Psoas muscle (tissue), 8 donors: ENCODE measurements around the gene ETFBKMT. TPM values are rescaled to one million over a fixed set of nuclear protein-coding genes. Genes with fewer than 3 reads are reported as not detected.

Experiments used
- ATAC-seq, 4 donors: fragments of 200-7000 bp; cut with Tn5 transposase; one replicate each; pipeline ENCODE4 v1.9.1; 2020; ENCODE audit warnings: moderate library complexity in 3 of 4, mild to moderate bottlenecking in 2 of 4
- DNase-seq, 2 donors: peaks; one replicate each; pipeline ENCODE4 v3.0.0-alpha.2; 2020
- H3K27ac ChIP-seq: fragments of 200-600 bp; one replicate; pipeline ENCODE4 v1.8.0; 2022
- H3K27me3 ChIP-seq, 3 donors: fragments of 200-600 bp in 1 of 3; one replicate each; pipeline versions ENCODE4 v1.6.1 to v1.8.0; 2013 to 2022; ENCODE audit warnings: low read length in 2 of 3, mild to moderate bottlenecking in 2 of 3, moderate library complexity in 1 of 3; ENCODE audit not compliant: insufficient read depth in 3 of 3
- H3K36me3 ChIP-seq, 2 donors: fragments of 200-600 bp in 1 of 2; one replicate each; pipeline versions ENCODE4 v1.6.1 to v1.8.0; 2013 to 2022; ENCODE audit warnings: low read depth in 1 of 2, mild to moderate bottlenecking in 1 of 2, moderate library complexity in 1 of 2; ENCODE audit not compliant: insufficient read depth in 1 of 2
- H3K4me1 ChIP-seq: fragments of 200-600 bp; one replicate; pipeline ENCODE4 v1.8.0; 2022
- H3K4me3 ChIP-seq: fragments of 200-600 bp; one replicate; pipeline ENCODE4 v1.8.0; 2022; ENCODE audit warnings: mild to moderate bottlenecking
- H3K9me3 ChIP-seq: fragments of 200-600 bp; one replicate; pipeline ENCODE4 v1.8.0; 2022
- CTCF ChIP-seq: fragments of 200-600 bp; IDR thresholded peaks from one replicate; pipeline ENCODE4 v1.8.0; 2022; ENCODE audit warnings: antibody characterized with exemption
- WGBS, 3 donors: extraction: QIAGEN DNeasy Blood & Tissue Kit; methylation state at CpG; one replicate each; pipeline versions ENCODE4 v1.1.6 to v1.1.7; 2013; 5-methylcytosine and 5-hydroxymethylcytosine counted together
- intact Hi-C, 2 donors: fragments of 100-400 bp; cut with DNase I; formaldehyde crosslinking; loops; one replicate each; pipeline versions ENCODE4 v1.11.0 to v1.14.2; 2022
- polyA plus RNA-seq, 3 donors: library from polyadenylated mRNA; stranded (reverse); fragments of 200-250 nt; gene quantifications; one replicate each; pipeline ENCODE4 v1.2.3, GENCODE V29; 2013
- total RNA-seq, 4 donors: library from RNA; stranded (reverse); fragmentation: NEBNext Ultra II Directional in 2 of 4; extraction: Animal tissue kit (Norgen Biotek cat#: 25700) in 2 of 4; gene quantifications; one replicate each; pipeline versions ENCODE4 v1.2.1 to v1.2.4, GENCODE V29; 2021 to 2023
- donor health status: healthy with polysubstance abuse.
- donor health status: DM: no; HTN: no; CAD: no; lungs with moderate emphysema.
- donor health status: Bipolar disorder and iron deficiency.
- donor health status: healthy.
- donor health status: DM: yes; HTN: yes; CAD: no.
- donor health status: DM: no; HTN: no; CAD: no.
- donor health status: DM: no; HTN: no; CAD: no.
- donor health status: DM: yes; HTN: yes; CAD: no.

Gene ETFBKMT
- total and polyA plus RNA-seq, 7 donors: 2.4 to 10.8 (median 5.2) TPM

GRCh38 chr12:31631023-31631724 lies 28.3 kb upstream of the ETFBKMT start:
- no peak for DNase-seq
- 94 to 96% (median 94%) methylated on average over 6 of the region's 6 CpGs for WGBS, 3 donors
- intact Hi-C loops: no loop called here
- Histone ChIP-seq H3K4me3 (no peak overlapping the region), H3K27ac (peak overlapping the region; percentile 60), H3K27me3 (no peaks in the 10 kb centered on the region), H3K36me3 (no peaks in the 10 kb centered on the region), H3K9me3 (no peaks in the 10 kb centered on the region), H3K4me1 (peaks cover 7% of the 10 kb centered on the region)
- no peak for TF ChIP-seq CTCF
- ATAC-seq: peak in 1 of 4 donors; percentile 6

- H3K36me3 ChIP-seq: no peaks in the 10 kb centered on the region
- ATAC-seq (no peak), DNase-seq (no peak)
- peaks cover 7% of the 10 kb centered on the region for H3K4me1 ChIP-seq
- TF ChIP-seq CTCF: no peak
- no peak overlapping the region for H3K27ac ChIP-seq
- H3K27me3 ChIP-seq: no peaks in the 10 kb centered on the region
- H3K4me3 ChIP-seq: no peak overlapping the region
- intact Hi-C loops: no loop called here
- H3K9me3 ChIP-seq: no peaks in the 10 kb centered on the region
- 93 to 97% (median 94%) methylated on average over 12 of the region's 12 CpGs for WGBS, 3 donors
Observed at GRCh38 chr12:31631809-31632208, 27.7 kb upstream of the ETFBKMT start.

GRCh38 chr12:31633464-31633863 lies 26.0 kb upstream of the ETFBKMT start:
- intact Hi-C loops: no loop called here
- 80 to 97% (median 97%) methylated on average over 4 of the region's 4 CpGs for WGBS, 3 donors

GRCh38 chr12:31634620-31635019 lies 24.9 kb upstream of the ETFBKMT start:
- WGBS, 3 donors: 78 to 83% (median 79%) methylated on average over 1 of the region's 1 CpG
- Histone ChIP-seq H3K4me1 (peaks cover 3% of the 10 kb centered on the region), H3K36me3 (no peaks in the 10 kb centered on the region), H3K4me3 (no peak overlapping the region), H3K27me3 (no peaks in the 10 kb centered on the region), H3K9me3 (no peaks in the 10 kb centered on the region), H3K27ac (no peak overlapping the region)
- no peak for ATAC-seq
- TF ChIP-seq CTCF: no peak
- intact Hi-C loops: no loop called here
- no peak for DNase-seq

More at GRCh38 chr12:31633464-31633863, 26.0 kb upstream of the ETFBKMT start:
- no peak for TF ChIP-seq CTCF
- Histone ChIP-seq H3K4me1 (peaks cover 7% of the 10 kb centered on the region), H3K9me3 (no peaks in the 10 kb centered on the region), H3K27ac (no peak overlapping the region), H3K4me3 (no peak overlapping the region), H3K36me3 (no peaks in the 10 kb centered on the region), H3K27me3 (no peaks in the 10 kb centered on the region)
- ATAC-seq (no peak), DNase-seq (no peak)
